Ovary (tissue), 3 donors: ENCODE data around the gene MCM5.

Experiments
- EP300 ChIP-seq: sonication (generic); formaldehyde crosslinking; IDR thresholded peaks from one replicate; pipeline ENCODE4 v1.6.1; 2017; ENCODE audit warnings: antibody characterized with exemption
- POLR2A ChIP-seq: fragments of 450-650 bp; IDR thresholded peaks from one replicate; pipeline ENCODE4 v1.6.1; 2017; ENCODE audit warnings: antibody characterized with exemption, mild to moderate bottlenecking, moderate library complexity
- TF ChIP-seq, protein P1 (sequence below), 3 donors: fragments of 450-650 bp in 2 of 3; fragments of 200-600 bp in 1 of 3; IDR thresholded peaks; one replicate each; pipeline versions ENCODE4 v1.5.1 to v1.8.0; 2016 to 2022; ENCODE audit warnings: antibody characterized with exemption in 3 of 3, mild to moderate bottlenecking in 1 of 3
- donor health status: DM: no; HTN: no; CAD: no.

- no peak for TF ChIP-seq EP300
- TF ChIP-seq, protein P1, sequence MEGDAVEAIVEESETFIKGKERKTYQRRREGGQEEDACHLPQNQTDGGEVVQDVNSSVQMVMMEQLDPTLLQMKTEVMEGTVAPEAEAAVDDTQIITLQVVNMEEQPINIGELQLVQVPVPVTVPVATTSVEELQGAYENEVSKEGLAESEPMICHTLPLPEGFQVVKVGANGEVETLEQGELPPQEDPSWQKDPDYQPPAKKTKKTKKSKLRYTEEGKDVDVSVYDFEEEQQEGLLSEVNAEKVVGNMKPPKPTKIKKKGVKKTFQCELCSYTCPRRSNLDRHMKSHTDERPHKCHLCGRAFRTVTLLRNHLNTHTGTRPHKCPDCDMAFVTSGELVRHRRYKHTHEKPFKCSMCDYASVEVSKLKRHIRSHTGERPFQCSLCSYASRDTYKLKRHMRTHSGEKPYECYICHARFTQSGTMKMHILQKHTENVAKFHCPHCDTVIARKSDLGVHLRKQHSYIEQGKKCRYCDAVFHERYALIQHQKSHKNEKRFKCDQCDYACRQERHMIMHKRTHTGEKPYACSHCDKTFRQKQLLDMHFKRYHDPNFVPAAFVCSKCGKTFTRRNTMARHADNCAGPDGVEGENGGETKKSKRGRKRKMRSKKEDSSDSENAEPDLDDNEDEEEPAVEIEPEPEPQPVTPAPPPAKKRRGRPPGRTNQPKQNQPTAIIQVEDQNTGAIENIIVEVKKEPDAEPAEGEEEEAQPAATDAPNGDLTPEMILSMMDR (IDR thresholded peaks at IDR 0.05), result no peak
- no peak for TF ChIP-seq POLR2A
Measured at GRCh38 chr22:35446365-35446764, 46.4 kb downstream of the MCM5 start.
